Panc1 (cell line): Measurements from ENCODE around the gene KRTAP5-9. TPM values are rescaled to one million over a fixed set of nuclear protein-coding genes. Genes with fewer than 3 reads are reported as not detected.
"Not testable (repeated sequence)": the region's sequence is repeated elsewhere in the genome, so short reads cannot be mapped to it uniquely, and the experiment has no call there.

ENCODE experiments used
- ATAC-seq: fragments of 200-7000 bp; cut with Tn5 transposase; 2 replicates; pipeline ENCODE4 v1.9.1; 2020; ENCODE audit warnings: mild to moderate bottlenecking, moderate library complexity
- BruUV-seq: library from RNA; stranded (reverse); fragments of 400-500 nt; replicated peaks from 2 replicates; lab custom pipeline; 2021; lab: Mats Ljungman, UMichigan
- CTCF ChIA-PET: fragments of 300-600 bp; sonication (Branson Sonifier 250); formaldehyde crosslinking; loops from one replicate; lab custom pipeline; 2022; ENCODE audit warnings: antibody characterized with exemption; lab: Charles Lee
- POLR2A ChIA-PET: fragments of 300-600 bp; sonication (Branson Sonifier 250); formaldehyde crosslinking; loops from one replicate; lab custom pipeline; 2022; ENCODE audit warnings: antibody characterized with exemption; lab: Charles Lee
- DNase-seq: peaks from one replicate; pipeline ENCODE4 v3.0.0-alpha.2; 2010; ENCODE audit warnings: low read depth, low spot score
- H3K27ac ChIP-seq: 2 replicates; pipeline ENCODE4 v1.5.1; 2011; ENCODE audit warnings: mild to moderate bottlenecking, low read length, inconsistent platforms
- H3K27me3 ChIP-seq: fragments of 200-500 bp; sonication (Bioruptor generic); 2 replicates; pipeline ENCODE4 v1.6.0; 2014; ENCODE audit warnings: low read length, inconsistent platforms; ENCODE audit not compliant: control insufficient read depth, insufficient read depth
- H3K36me3 ChIP-seq: fragments of 200-500 bp; sonication (Bioruptor generic); 2 replicates; pipeline ENCODE4 v1.5.1; 2014; ENCODE audit warnings: inconsistent platforms, mild to moderate bottlenecking, low read length, moderate library complexity; ENCODE audit not compliant: control insufficient read depth, insufficient read depth
- H3K4me1 ChIP-seq: 2 replicates; pipeline ENCODE4 v1.5.1; 2011; ENCODE audit warnings: inconsistent platforms, mild to moderate bottlenecking, low read length, moderate library complexity; ENCODE audit not compliant: control insufficient read depth, insufficient read depth
- H3K4me3 ChIP-seq, 2 experiments: 2 replicates each; pipeline ENCODE4 v1.5.1; 2011 to 2012; ENCODE audit warnings: low read depth in 2 of 2, low read length in 2 of 2, mild to moderate bottlenecking in 2 of 2, inconsistent platforms in 1 of 2, moderate library complexity in 1 of 2
- H3K9me3 ChIP-seq: fragments of 200-500 bp; sonication (Bioruptor generic); 2 replicates; pipeline ENCODE4 v1.5.1; 2014; ENCODE audit warnings: low read depth, mild to moderate bottlenecking, inconsistent platforms, low read length, moderate library complexity; ENCODE audit not compliant: control insufficient read depth, insufficient read depth
- POLR2AphosphoS5 ChIP-seq: IDR thresholded peaks from 2 replicates; pipeline ENCODE4 v1.6.1; 2012; ENCODE audit warnings: mild to moderate bottlenecking, low read depth, low read length, moderate library complexity
- SIN3A ChIP-seq: IDR thresholded peaks from 2 replicates; pipeline ENCODE4 v1.6.1; 2012; ENCODE audit warnings: low read depth, mild to moderate bottlenecking, low read length, moderate library complexity, borderline replicate concordance; ENCODE audit not compliant: insufficient read depth
- TCF7L2 ChIP-seq: IDR thresholded peaks from 2 replicates; pipeline ENCODE4 v1.6.1; 2011; ENCODE audit warnings: mild to moderate bottlenecking, low read depth, low read length, inconsistent platforms
- in situ Hi-C: cut with HindIII; loops from 2 replicates; pipeline ENCODE4 v1.10.0; 2016; ENCODE audit warnings: low sequenced_read_pairs, low pct_unique_long_range_greater_than_20kb
- intact Hi-C: fragments of 100-400 bp; cut with micrococcal nuclease; formaldehyde crosslinking; loops from one replicate; pipeline ENCODE4 v1.10.0; 2022; ENCODE audit not compliant: unreplicated experiment
- total RNA-seq: library from RNA; stranded (reverse); gene quantifications from one replicate; pipeline ENCODE4 v1.2.1, GENCODE V29; 2021; ENCODE audit not compliant: unreplicated experiment
- TF ChIP-seq, protein P1 (sequence below): fragments of 450-650 bp; IDR thresholded peaks from 2 replicates; pipeline ENCODE4 v1.5.1; 2017; ENCODE audit warnings: mild to moderate bottlenecking
- TF ChIP-seq, protein P2 (sequence below), 2 experiments: IDR thresholded peaks; 2 replicates each; pipeline ENCODE4 v1.6.1; 2011 to 2012; ENCODE audit warnings: low read depth in 2 of 2, control low read depth in 1 of 2, low read length in 1 of 2, mild to moderate bottlenecking in 1 of 2, moderate library complexity in 1 of 2; ENCODE audit not compliant: insufficient read depth in 1 of 2

Gene KRTAP5-9
- total RNA-seq, 1 experiment from 2014 or later, result not detected

DNA sequence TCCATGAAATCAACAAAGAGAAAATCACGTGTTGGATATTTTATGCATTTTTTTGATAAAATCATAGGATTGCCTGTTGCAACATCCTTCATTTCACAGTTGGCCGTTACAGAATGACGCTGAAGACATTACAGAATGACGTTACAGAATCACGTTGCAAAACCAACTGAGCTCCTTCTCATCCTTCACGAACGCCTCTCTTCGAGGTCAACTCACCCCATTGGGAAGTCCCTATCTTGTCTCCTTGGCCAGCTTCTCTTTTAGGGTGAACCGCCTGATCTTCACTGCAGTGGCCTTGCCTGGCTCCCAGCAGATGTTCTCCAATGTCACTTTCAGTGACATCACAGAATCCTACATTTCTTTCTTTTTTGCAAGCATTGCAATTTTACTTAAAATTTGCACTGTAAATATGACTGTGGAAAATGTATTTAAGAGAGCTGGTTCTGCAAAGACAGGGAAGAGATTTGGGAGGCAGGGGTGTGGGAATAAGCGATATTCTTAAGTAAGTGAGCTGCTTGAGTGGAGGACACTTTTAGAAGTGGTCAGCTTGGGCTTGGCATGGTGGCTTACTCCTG is 16.1 kb upstream of the KRTAP5-9 start:
- Histone ChIP-seq H3K27ac (no peak overlapping the region), H3K27me3 (no peaks in the 10 kb centered on the region), H3K4me3 (no peak overlapping the region), H3K4me1 (no peaks in the 10 kb centered on the region), H3K36me3 (no peaks in the 10 kb centered on the region), H3K9me3 (no peaks in the 10 kb centered on the region)
- TF ChIP-seq, protein P1, sequence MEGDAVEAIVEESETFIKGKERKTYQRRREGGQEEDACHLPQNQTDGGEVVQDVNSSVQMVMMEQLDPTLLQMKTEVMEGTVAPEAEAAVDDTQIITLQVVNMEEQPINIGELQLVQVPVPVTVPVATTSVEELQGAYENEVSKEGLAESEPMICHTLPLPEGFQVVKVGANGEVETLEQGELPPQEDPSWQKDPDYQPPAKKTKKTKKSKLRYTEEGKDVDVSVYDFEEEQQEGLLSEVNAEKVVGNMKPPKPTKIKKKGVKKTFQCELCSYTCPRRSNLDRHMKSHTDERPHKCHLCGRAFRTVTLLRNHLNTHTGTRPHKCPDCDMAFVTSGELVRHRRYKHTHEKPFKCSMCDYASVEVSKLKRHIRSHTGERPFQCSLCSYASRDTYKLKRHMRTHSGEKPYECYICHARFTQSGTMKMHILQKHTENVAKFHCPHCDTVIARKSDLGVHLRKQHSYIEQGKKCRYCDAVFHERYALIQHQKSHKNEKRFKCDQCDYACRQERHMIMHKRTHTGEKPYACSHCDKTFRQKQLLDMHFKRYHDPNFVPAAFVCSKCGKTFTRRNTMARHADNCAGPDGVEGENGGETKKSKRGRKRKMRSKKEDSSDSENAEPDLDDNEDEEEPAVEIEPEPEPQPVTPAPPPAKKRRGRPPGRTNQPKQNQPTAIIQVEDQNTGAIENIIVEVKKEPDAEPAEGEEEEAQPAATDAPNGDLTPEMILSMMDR, result no peak
- TF ChIP-seq SIN3A (no peak), POLR2AphosphoS5 (no peak), TCF7L2 (no peak)
- TF ChIP-seq, protein P2, sequence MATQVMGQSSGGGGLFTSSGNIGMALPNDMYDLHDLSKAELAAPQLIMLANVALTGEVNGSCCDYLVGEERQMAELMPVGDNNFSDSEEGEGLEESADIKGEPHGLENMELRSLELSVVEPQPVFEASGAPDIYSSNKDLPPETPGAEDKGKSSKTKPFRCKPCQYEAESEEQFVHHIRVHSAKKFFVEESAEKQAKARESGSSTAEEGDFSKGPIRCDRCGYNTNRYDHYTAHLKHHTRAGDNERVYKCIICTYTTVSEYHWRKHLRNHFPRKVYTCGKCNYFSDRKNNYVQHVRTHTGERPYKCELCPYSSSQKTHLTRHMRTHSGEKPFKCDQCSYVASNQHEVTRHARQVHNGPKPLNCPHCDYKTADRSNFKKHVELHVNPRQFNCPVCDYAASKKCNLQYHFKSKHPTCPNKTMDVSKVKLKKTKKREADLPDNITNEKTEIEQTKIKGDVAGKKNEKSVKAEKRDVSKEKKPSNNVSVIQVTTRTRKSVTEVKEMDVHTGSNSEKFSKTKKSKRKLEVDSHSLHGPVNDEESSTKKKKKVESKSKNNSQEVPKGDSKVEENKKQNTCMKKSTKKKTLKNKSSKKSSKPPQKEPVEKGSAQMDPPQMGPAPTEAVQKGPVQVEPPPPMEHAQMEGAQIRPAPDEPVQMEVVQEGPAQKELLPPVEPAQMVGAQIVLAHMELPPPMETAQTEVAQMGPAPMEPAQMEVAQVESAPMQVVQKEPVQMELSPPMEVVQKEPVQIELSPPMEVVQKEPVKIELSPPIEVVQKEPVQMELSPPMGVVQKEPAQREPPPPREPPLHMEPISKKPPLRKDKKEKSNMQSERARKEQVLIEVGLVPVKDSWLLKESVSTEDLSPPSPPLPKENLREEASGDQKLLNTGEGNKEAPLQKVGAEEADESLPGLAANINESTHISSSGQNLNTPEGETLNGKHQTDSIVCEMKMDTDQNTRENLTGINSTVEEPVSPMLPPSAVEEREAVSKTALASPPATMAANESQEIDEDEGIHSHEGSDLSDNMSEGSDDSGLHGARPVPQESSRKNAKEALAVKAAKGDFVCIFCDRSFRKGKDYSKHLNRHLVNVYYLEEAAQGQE (IDR thresholded peaks at IDR 0.05; ENCODE audit: insufficient read depth in 1 of 2, low read depth in 2 of 2, low read length in 1 of 2), result no peak
- no peak for ATAC-seq
- in situ Hi-C loops (no loop called here), intact Hi-C loops (no loop called here)
- ChIA-PET CTCF (no interaction called here), POLR2A (interaction anchor here (0.7 kb wide), 1 partner anchor 749 kb away, joined by 3 read pairs; no protein-coding TSS in a partner anchor)
- no TSS peak for BruUV-seq
- no peak for DNase-seq

DNA sequence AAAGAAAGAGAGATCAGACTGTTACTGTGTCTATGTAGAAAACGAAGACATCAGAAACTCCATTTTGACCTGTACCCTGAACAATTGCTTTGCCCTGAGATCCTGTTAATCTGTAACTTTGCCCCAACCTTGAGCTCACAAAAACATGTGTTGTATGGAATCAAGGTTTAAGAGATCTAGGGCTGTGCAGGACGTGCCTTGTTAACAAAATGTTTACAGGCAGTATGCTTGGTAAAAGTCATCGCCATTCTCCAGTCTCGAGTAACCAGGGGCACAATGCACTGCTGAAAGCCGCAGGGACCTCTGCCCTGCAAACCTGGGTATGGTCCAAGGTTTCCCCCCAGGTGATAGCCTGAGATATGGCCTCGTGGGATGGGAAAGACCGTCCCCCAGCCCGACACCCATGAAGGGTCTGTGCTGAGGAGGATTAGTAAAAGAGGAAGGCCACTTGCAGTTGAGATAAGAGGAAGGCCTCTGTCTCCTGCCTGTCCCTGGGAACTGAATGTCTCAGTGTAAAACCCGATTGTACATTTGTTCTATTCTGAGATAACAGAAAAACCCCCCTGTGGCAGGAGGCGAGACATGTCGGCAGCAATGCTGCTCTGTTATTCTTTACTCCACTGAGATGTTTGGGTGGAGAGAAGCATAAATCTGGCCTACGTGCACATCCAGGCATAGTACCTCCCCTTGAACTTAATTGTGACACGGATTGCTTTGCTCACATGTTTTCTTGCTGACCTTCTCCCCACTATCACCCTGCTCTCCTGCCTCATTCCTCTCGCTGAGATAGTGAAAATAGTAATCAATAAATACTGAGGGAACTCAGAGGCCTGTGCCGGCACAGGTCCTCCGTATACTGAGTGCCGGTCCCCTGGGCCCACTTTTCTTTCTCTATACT is 13.3 kb upstream of the KRTAP5-9 start:
- ATAC-seq, H3K4me3 ChIP-seq, H3K9me3 ChIP-seq, H3K27ac ChIP-seq, BruUV-seq, intact Hi-C loops, in situ Hi-C loops, H3K36me3 ChIP-seq, DNase-seq, H3K4me1 ChIP-seq, POLR2A ChIA-PET, H3K27me3 ChIP-seq, CTCF ChIA-PET: not testable (repeated sequence)

DNA sequence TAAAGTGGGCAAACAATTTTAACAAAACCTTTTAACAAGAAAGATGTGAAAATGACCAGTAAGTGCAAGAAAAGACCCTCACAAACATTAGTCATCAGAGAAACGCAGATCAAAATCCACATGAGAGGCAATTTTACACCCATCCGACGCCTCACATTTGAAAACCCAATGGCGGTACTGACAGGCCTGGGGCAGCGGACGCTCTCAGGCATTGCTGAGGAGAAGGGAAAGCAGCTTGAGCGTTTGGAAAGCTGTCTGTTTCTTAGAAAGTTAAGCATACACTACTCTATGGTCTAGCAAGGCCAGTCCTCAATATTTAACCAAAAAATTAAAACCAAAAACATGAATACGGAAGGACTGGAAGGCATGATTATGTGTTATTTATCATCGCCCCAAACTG is 12.4 kb upstream of the KRTAP5-9 start:
- intact Hi-C loops, result no loop called here
- no TSS peak for BruUV-seq
- H3K4me1 ChIP-seq, result no peaks in the 10 kb centered on the region
- ATAC-seq, result no peak
- no peak for TF ChIP-seq POLR2AphosphoS5
- in situ Hi-C loops, result no loop called here
- H3K27ac ChIP-seq, result no peak overlapping the region
- no peaks in the 10 kb centered on the region for H3K9me3 ChIP-seq
- ChIA-PET POLR2A (no interaction called here), CTCF (no interaction called here)
- no peak for DNase-seq
- no peak overlapping the region for H3K4me3 ChIP-seq
- no peaks in the 10 kb centered on the region for H3K36me3 ChIP-seq
- no peaks in the 10 kb centered on the region for H3K27me3 ChIP-seq
